Liver (tissue), 3 donors: ENCODE data around the gene EVI5.

ENCODE experiments used
- ATF3 ChIP-seq: IDR thresholded peaks from 2 replicates; pipeline ENCODE4 v1.6.1; 2016; ENCODE audit warnings: antibody characterized with exemption
- CTCF ChIP-seq: fragments of 150-350 bp; IDR thresholded peaks from 2 replicates; pipeline ENCODE4 v1.5.1; 2017; ENCODE audit warnings: improper control_type of control experiment, low read depth, low read length; ENCODE audit not compliant: missing input control
- EGR1 ChIP-seq, 2 donors: IDR thresholded peaks; 2 replicates each; pipeline ENCODE4 v1.6.1; 2016 to 2018; ENCODE audit warnings: antibody characterized with exemption in 2 of 2, low read depth in 2 of 2
- GABPA ChIP-seq, 2 donors: IDR thresholded peaks in 1 of 2; conservative IDR thresholded peaks in 1 of 2; 2 replicates each; pipeline ENCODE4 v1.6.1; 2016; ENCODE audit warnings: antibody characterized with exemption in 2 of 2, mild to moderate bottlenecking in 1 of 2, moderate library complexity in 1 of 2
- JUND ChIP-seq, 2 donors: IDR thresholded peaks; 2 replicates each; pipeline ENCODE4 v1.6.1; 2016; ENCODE audit warnings: antibody characterized with exemption in 2 of 2
- NR2F2 ChIP-seq: IDR thresholded peaks from 2 replicates; pipeline ENCODE4 v1.6.1; 2016; ENCODE audit warnings: antibody characterized with exemption
- RAD21 ChIP-seq, 2 donors: IDR thresholded peaks; 2 replicates each; pipeline ENCODE4 v1.6.1; 2016; ENCODE audit warnings: antibody characterized with exemption in 2 of 2, mild to moderate bottlenecking in 2 of 2
- REST ChIP-seq: IDR thresholded peaks from 2 replicates; pipeline ENCODE4 v1.6.1; 2016; ENCODE audit warnings: antibody characterized with exemption, mild to moderate bottlenecking
- RXRA ChIP-seq, 2 donors: IDR thresholded peaks; 2 replicates each; pipeline ENCODE4 v1.6.1; 2017 to 2018; ENCODE audit warnings: antibody characterized with exemption in 2 of 2, mild to moderate bottlenecking in 1 of 2
- SP1 ChIP-seq: IDR thresholded peaks from 2 replicates; pipeline ENCODE4 v1.6.1; 2018; ENCODE audit warnings: antibody characterized with exemption, mild to moderate bottlenecking
- TAF1 ChIP-seq: conservative IDR thresholded peaks from 2 replicates; pipeline ENCODE4 v1.6.1; 2016; ENCODE audit warnings: antibody characterized with exemption, mild to moderate bottlenecking
- YY1 ChIP-seq: IDR thresholded peaks from 2 replicates; pipeline ENCODE4 v1.6.1; 2016; ENCODE audit warnings: antibody characterized with exemption, mild to moderate bottlenecking
- TF ChIP-seq, protein P1 (sequence below): IDR thresholded peaks from 2 replicates; pipeline ENCODE4 v1.6.1; 2016; ENCODE audit warnings: antibody characterized with exemption
- TF ChIP-seq, protein P2 (sequence below): IDR thresholded peaks from 2 replicates; pipeline ENCODE4 v1.6.1; 2016; ENCODE audit warnings: antibody characterized with exemption
- donor health status: healthy.
- donor health status: healthy.

DNA sequence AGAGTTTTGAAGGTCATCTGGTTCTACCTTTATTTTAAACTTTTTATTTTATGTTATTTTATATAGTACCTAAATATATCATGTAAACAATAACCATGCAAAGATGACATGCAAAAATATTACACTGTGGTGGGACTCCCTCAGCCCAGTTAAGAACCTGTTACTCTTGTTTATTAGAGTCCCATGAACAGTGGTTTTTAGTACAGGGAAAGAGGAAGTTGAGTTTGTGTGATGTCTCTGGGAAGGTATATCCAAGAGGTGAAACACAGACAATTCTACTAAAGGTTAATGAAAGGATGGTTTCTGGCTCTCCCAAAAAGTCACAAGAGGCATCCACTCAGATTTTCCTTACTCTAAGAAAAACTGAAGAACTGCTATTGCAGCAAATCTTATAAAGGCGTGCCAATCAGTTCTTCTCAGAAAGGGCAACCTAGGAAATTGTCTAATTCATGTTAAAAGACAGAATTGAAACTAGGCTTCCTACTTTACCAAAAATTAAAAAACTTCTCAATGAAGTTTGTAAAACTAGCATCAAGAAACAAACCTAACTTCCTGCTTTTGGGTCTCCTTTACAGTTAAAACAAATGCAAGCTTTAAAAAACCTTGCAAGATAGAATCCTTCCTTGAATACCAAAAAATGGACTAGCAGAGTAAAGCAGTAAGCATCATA is 318.1 kb downstream of the EVI5 start:
- TF ChIP-seq CTCF (no peak), RAD21 (IDR thresholded peaks at IDR 0.05) (no peak), SP1 (no peak), REST (no peak), GABPA (IDR thresholded peaks at IDR 0.05 in 1 of 2, conservative IDR thresholded peaks at IDR 0.05 in 1 of 2) (no peak), ATF3 (no peak), TAF1 (no peak), JUND (IDR thresholded peaks at IDR 0.05) (no peak), RXRA (IDR thresholded peaks at IDR 0.05) (no peak), YY1 (no peak), EGR1 (IDR thresholded peaks at IDR 0.05; ENCODE audit: low read depth in 2 of 2) (no peak), NR2F2 (no peak)
- TF ChIP-seq, protein P1, sequence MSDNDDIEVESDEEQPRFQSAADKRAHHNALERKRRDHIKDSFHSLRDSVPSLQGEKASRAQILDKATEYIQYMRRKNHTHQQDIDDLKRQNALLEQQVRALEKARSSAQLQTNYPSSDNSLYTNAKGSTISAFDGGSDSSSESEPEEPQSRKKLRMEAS: no peak
- TF ChIP-seq, protein P2, sequence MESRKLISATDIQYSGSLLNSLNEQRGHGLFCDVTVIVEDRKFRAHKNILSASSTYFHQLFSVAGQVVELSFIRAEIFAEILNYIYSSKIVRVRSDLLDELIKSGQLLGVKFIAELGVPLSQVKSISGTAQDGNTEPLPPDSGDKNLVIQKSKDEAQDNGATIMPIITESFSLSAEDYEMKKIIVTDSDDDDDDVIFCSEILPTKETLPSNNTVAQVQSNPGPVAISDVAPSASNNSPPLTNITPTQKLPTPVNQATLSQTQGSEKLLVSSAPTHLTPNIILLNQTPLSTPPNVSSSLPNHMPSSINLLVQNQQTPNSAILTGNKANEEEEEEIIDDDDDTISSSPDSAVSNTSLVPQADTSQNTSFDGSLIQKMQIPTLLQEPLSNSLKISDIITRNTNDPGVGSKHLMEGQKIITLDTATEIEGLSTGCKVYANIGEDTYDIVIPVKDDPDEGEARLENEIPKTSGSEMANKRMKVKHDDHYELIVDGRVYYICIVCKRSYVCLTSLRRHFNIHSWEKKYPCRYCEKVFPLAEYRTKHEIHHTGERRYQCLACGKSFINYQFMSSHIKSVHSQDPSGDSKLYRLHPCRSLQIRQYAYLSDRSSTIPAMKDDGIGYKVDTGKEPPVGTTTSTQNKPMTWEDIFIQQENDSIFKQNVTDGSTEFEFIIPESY: no peak
